Measurements from ENCODE around the gene GPC5. TPM values are rescaled to one million over a fixed set of nuclear protein-coding genes. Genes with fewer than 3 reads are reported as not detected.
A peak's percentile ranks its signal among the peaks of the same experiment; 100 is the strongest.

The GPC5 gene
- total and polyA plus RNA-seq, 9 of the 15 experiments (the other 6 are each of a cell fraction or from before 2014, with no cell fraction given) = 0.18 to 0.27 TPM; not detected in 7

DNA sequence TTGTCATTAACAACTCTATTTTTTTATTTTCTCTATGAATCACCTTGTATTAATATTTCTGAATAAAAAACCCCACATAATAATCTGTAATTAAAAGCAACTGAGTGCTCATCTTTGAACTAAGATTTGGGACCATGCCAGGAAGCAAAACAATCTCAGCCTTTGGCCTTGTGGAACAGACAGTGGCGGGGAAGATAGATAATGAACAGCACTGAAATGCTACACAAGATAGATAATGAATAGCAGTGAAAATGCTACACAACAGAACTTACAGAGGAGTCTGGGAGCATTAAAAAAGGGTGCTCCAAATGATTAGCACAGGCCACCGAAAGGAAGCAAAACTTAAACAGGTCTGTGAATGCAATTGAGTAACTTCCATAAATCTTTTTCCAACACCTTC, 134.9 kb downstream of the GPC5 start:
- 0% methylated on average over 2 of the region's 2 CpGs for WGBS (ENCODE audit: insufficient coverage, low coverage, missing lambda C conversion rate)
- no peak for FAIRE-seq

More for the DNA sequence above, 134.9 kb downstream of the GPC5 start:
- no peaks in the 10 kb centered on the region; a peak in 1 of 5 replicates for H3K4me1 ChIP-seq (replicated peaks in 1 of 2; ENCODE audit: control insufficient read depth in 2 of 2, insufficient read depth in 2 of 2, low read length in 2 of 2)
- DNase-seq (ENCODE audit: extremely low read depth in 1 of 4, low spot score in 3 of 4) (peak in 1 of 4 experiments; percentile 53), ATAC-seq (peak; percentile 52; the same call in 2 of the 3 replicates)
- no peaks in the 10 kb centered on the region for H3K27me3 ChIP-seq (ENCODE audit: control insufficient read depth in 2 of 2, insufficient read depth in 2 of 2, low read length in 2 of 2)
- no peaks in the 10 kb centered on the region for H4K20me1 ChIP-seq (replicated peaks; ENCODE audit: control insufficient read depth, insufficient read depth, low read length)
- no peak overlapping the region for H3K4me3 ChIP-seq
- in situ Hi-C loops (cut with MboI) = no loop called here
- H3K27ac ChIP-seq (ENCODE audit: extremely low read depth, low read depth, low read length) = no peak overlapping the region
- H2AFZ ChIP-seq (ENCODE audit: low read depth, low read length) = no peak overlapping the region
- H3K9me3 ChIP-seq (replicated peaks; ENCODE audit: control insufficient read depth, insufficient read depth, low read depth, low read length) = no peaks in the 10 kb centered on the region
- POLR2A ChIA-PET = no interaction called here
- intact Hi-C loops (cut with micrococcal nuclease) = no loop called here
- no peaks in the 10 kb centered on the region for H3K79me2 ChIP-seq (ENCODE audit: control insufficient read depth, insufficient read depth, low read length)
- TF ChIP-seq, protein P1, sequence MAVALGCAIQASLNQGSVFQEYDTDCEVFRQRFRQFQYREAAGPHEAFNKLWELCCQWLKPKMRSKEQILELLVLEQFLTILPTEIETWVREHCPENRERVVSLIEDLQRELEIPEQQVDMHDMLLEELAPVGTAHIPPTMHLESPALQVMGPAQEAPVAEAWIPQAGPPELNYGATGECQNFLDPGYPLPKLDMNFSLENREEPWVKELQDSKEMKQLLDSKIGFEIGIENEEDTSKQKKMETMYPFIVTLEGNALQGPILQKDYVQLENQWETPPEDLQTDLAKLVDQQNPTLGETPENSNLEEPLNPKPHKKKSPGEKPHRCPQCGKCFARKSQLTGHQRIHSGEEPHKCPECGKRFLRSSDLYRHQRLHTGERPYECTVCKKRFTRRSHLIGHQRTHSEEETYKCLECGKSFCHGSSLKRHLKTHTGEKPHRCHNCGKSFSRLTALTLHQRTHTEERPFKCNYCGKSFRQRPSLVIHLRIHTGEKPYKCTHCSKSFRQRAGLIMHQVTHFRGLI (CRISPR knock-in tag; IDR thresholded peaks at IDR 0.05) = no peak
- TF ChIP-seq RCOR1 (IDR thresholded peaks at IDR 0.05; ENCODE audit: borderline replicate concordance in 1 of 2, low read depth in 2 of 2, low read length in 2 of 2) = peak in 1 of 2 experiments; percentile 86; a peak in 3 of 4 replicates
- no peak for TF ChIP-seq TRIM28 (IDR thresholded peaks at IDR 0.05)
- TF ChIP-seq, protein P2, sequence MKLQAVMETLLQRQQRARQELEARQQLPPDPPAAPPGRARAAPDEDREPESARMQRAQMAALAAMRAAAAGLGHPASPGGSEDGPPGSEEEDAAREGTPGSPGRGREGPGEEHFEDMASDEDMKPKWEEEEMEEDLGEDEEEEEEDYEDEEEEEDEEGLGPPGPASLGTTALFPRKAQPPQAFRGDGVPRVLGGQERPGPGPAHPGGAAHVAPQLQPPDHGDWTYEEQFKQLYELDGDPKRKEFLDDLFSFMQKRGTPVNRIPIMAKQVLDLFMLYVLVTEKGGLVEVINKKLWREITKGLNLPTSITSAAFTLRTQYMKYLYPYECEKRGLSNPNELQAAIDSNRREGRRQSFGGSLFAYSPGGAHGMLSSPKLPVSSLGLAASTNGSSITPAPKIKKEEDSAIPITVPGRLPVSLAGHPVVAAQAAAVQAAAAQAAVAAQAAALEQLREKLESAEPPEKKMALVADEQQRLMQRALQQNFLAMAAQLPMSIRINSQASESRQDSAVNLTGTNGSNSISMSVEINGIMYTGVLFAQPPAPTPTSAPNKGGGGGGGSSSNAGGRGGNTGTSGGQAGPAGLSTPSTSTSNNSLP (IDR thresholded peaks at IDR 0.05; ENCODE audit: borderline replicate concordance, low read depth, low read length) = peak; percentile 12; the same call in 1 of the 2 replicates
- TF ChIP-seq, protein P3, sequence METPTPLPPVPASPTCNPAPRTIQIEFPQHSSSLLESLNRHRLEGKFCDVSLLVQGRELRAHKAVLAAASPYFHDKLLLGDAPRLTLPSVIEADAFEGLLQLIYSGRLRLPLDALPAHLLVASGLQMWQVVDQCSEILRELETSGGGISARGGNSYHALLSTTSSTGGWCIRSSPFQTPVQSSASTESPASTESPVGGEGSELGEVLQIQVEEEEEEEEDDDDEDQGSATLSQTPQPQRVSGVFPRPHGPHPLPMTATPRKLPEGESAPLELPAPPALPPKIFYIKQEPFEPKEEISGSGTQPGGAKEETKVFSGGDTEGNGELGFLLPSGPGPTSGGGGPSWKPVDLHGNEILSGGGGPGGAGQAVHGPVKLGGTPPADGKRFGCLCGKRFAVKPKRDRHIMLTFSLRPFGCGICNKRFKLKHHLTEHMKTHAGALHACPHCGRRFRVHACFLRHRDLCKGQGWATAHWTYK (CRISPR knock-in tag; IDR thresholded peaks at IDR 0.05) = no peak
- TF ChIP-seq KDM1A (IDR thresholded peaks at IDR 0.05) = no peak
- TF ChIP-seq GABPB2 (CRISPR knock-in tag; conservative IDR thresholded peaks at IDR 0.05) = no peak
- no peak for TF ChIP-seq ZBTB7A (IDR thresholded peaks at IDR 0.05; ENCODE audit: borderline replicate concordance, control insufficient read depth, low read depth, low read length)
- BruUV-seq (replicated peaks) = no TSS peak
- no peak overlapping the region for H3K9ac ChIP-seq (ENCODE audit: insufficient read depth in 1 of 2, low read depth in 2 of 2, low read length in 2 of 2)
- no peaks in the 10 kb centered on the region for H3K9me1 ChIP-seq (ENCODE audit: control insufficient read depth, insufficient read depth, low read length)
- H3K4me2 ChIP-seq (ENCODE audit: insufficient read depth, low read length) = no peak overlapping the region
- no peaks in the 10 kb centered on the region for H3K36me3 ChIP-seq (ENCODE audit: control insufficient read depth, insufficient read depth, low read length)
- CTCF ChIA-PET (ENCODE audit: low intra/inter-chr PET ratio) = no interaction called here
